Fibroblast of lung (primary cell): ENCODE data around the gene HAUS6. TPM values are rescaled to one million over a fixed set of nuclear protein-coding genes. Genes with fewer than 3 reads are reported as not detected.
A peak's percentile ranks its signal among the peaks of the same experiment; 100 is the strongest.

Source experiments
- DNase-seq, 2 donors: peaks; one replicate each; pipeline versions ENCODE4 v3.0.0 to v3.0.0-alpha.2; 2010; ENCODE audit warnings: low read depth in 2 of 2
- H2AFZ ChIP-seq: 2 replicates; pipeline ENCODE4 v1.5.1; 2012; ENCODE audit warnings: low read length, control low read depth, inconsistent platforms
- H3K27ac ChIP-seq: 2 replicates; pipeline ENCODE4 v1.5.1; 2011; ENCODE audit warnings: low read length, control low read depth; ENCODE audit not compliant: insufficient read depth
- H3K27me3 ChIP-seq: 2 replicates; pipeline ENCODE4 v1.5.1; 2011; ENCODE audit warnings: mild to moderate bottlenecking, low read length; ENCODE audit not compliant: control insufficient read depth, insufficient read depth
- H3K36me3 ChIP-seq: 2 replicates; pipeline ENCODE4 v1.5.1; 2011; ENCODE audit warnings: low read length; ENCODE audit not compliant: control insufficient read depth, insufficient read depth
- H3K4me1 ChIP-seq: 2 replicates; pipeline ENCODE4 v1.5.1; 2011; ENCODE audit warnings: low read length; ENCODE audit not compliant: control insufficient read depth, insufficient read depth; ENCODE audit errors: extremely low read depth
- H3K4me2 ChIP-seq: 2 replicates; pipeline ENCODE4 v1.5.1; 2011; ENCODE audit warnings: low read length, control low read depth; ENCODE audit not compliant: insufficient read depth; ENCODE audit errors: extremely low read depth
- H3K4me3 ChIP-seq, 4 experiments: fragments of 200-600 bp in 1 of 4; sonication (generic) in 1 of 4; replicated peaks in 1 of 4; 2 replicates each; pipeline ENCODE4 v1.5.1; 2011 to 2016; ENCODE audit warnings: low read length in 4 of 4, low read depth in 3 of 4, mild to moderate bottlenecking in 3 of 4, control low read depth in 2 of 4, inconsistent platforms in 1 of 4, mixed read lengths in 1 of 4; ENCODE audit not compliant: insufficient read depth in 1 of 4; ENCODE audit errors: control extremely low read depth in 1 of 4
- H3K79me2 ChIP-seq: 2 replicates; pipeline ENCODE4 v1.5.1; 2012; ENCODE audit warnings: mild to moderate bottlenecking, low read length, inconsistent platforms; ENCODE audit not compliant: control insufficient read depth, insufficient read depth
- H3K9ac ChIP-seq: 2 replicates; pipeline ENCODE4 v1.5.1; 2011; ENCODE audit warnings: mild to moderate bottlenecking, low read length, control low read depth; ENCODE audit not compliant: insufficient read depth
- H3K9me3 ChIP-seq: 2 replicates; pipeline ENCODE4 v1.5.1; 2012; ENCODE audit warnings: low read depth, low read length; ENCODE audit not compliant: control insufficient read depth, insufficient read depth
- H4K20me1 ChIP-seq: 2 replicates; pipeline ENCODE4 v1.5.1; 2011; ENCODE audit warnings: low read length; ENCODE audit not compliant: control insufficient read depth, insufficient read depth; ENCODE audit errors: extremely low read depth
- EZH2 ChIP-seq: IDR thresholded peaks from 2 replicates; pipeline ENCODE4 v1.5.1; 2012; ENCODE audit warnings: low read length, control low read depth, mild to moderate bottlenecking; ENCODE audit errors: missing control alignments
- polyA plus RNA-seq, 2 donors: library from polyadenylated mRNA; depleted of rRNA in 1 of 2; stranded (reverse) in 1 of 2; unstranded in 1 of 2; fragments of >200 nt; gene quantifications; 2 replicates each; pipeline ENCODE4 v1.2.1, GENCODE V29; 2011 to 2012; ENCODE audit warnings: missing spikeins in 1 of 2
- total RNA-seq: library from RNA; depleted of rRNA; stranded (reverse); fragments of >200 nt; gene quantifications from 2 replicates; pipeline ENCODE4 v1.2.1, GENCODE V29; 2014
- TF ChIP-seq, protein P1 (sequence below), 2 donors: IDR thresholded peaks in 1 of 2; conservative IDR thresholded peaks in 1 of 2; 1 replicate in 1 of 2; 2 replicates in 1 of 2; pipeline ENCODE4 v1.5.1; 2011 to 2012; ENCODE audit warnings: low read length in 2 of 2, control low read depth in 1 of 2, inconsistent platforms in 1 of 2, low read depth in 1 of 2, mild to moderate bottlenecking in 1 of 2

HAUS6 gene
- total and polyA plus RNA-seq, 2 donors (not counting 1 experiment from before 2014, with no cell fraction given), result 9.6 to 15.4 TPM

DNA sequence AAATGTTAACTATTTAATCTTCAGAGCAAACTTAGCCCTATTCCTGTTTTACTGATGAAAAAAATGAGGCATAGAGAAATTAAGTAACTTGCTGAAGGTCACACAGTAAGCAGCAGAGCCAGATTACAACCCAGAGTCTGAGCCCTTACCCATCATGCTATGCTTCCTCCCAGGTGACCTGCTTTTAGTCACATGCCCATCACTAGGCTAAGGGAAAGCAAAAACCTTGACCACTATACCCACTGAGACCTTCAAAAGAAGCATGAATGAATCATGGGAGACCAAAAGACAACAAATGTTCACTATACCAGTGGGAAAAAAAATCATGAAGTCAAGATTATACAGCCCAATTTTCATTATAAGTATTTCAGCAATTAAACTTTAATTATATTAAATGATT, 5.3 kb upstream of the HAUS6 start:
- TF ChIP-seq, protein P1, sequence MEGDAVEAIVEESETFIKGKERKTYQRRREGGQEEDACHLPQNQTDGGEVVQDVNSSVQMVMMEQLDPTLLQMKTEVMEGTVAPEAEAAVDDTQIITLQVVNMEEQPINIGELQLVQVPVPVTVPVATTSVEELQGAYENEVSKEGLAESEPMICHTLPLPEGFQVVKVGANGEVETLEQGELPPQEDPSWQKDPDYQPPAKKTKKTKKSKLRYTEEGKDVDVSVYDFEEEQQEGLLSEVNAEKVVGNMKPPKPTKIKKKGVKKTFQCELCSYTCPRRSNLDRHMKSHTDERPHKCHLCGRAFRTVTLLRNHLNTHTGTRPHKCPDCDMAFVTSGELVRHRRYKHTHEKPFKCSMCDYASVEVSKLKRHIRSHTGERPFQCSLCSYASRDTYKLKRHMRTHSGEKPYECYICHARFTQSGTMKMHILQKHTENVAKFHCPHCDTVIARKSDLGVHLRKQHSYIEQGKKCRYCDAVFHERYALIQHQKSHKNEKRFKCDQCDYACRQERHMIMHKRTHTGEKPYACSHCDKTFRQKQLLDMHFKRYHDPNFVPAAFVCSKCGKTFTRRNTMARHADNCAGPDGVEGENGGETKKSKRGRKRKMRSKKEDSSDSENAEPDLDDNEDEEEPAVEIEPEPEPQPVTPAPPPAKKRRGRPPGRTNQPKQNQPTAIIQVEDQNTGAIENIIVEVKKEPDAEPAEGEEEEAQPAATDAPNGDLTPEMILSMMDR (conservative IDR thresholded peaks at IDR 0.05 in 1 of 2, IDR thresholded peaks at IDR 0.05 in 1 of 2; ENCODE audit: low read depth in 1 of 2, low read length in 2 of 2), result no peak
- TF ChIP-seq EZH2, result no peak
- H3K27ac ChIP-seq, result no peak overlapping the region
- no peaks in the 10 kb centered on the region for H3K4me1 ChIP-seq
- H2AFZ ChIP-seq, result no peak overlapping the region
- H3K9ac ChIP-seq, result no peak overlapping the region
- no peaks in the 10 kb centered on the region for H3K79me2 ChIP-seq
- H3K4me2 ChIP-seq, result no peak overlapping the region
- no peak for DNase-seq
- no peak overlapping the region for H3K4me3 ChIP-seq
- no peaks in the 10 kb centered on the region for H3K36me3 ChIP-seq
- no peaks in the 10 kb centered on the region for H3K27me3 ChIP-seq
- H3K9me3 ChIP-seq, result no peaks in the 10 kb centered on the region
- H4K20me1 ChIP-seq, result no peaks in the 10 kb centered on the region

GRCh38 chr9:19104515-19105282, 2.0 kb upstream of the HAUS6 start:
- DNase-seq, result peak in 1 of 2 donors; percentile 37

GRCh38 chr9:19102181-19102630, 498 bp downstream of the HAUS6 start:
- DNase-seq, result no peak
- H3K9ac ChIP-seq, result peak overlapping the region; percentile 53

More at GRCh38 chr9:19104515-19105282, 2.0 kb upstream of the HAUS6 start:
- Histone ChIP-seq H3K4me1 (no peaks in the 10 kb centered on the region), H3K27me3 (no peaks in the 10 kb centered on the region), H3K9ac (no peak overlapping the region), H3K4me2 (no peak overlapping the region), H3K4me3 (no peak overlapping the region), H3K9me3 (no peaks in the 10 kb centered on the region), H2AFZ (no peak overlapping the region), H3K79me2 (peaks cover 25% of the 10 kb centered on the region), H3K36me3 (no peaks in the 10 kb centered on the region), H4K20me1 (no peaks in the 10 kb centered on the region), H3K27ac (no peak overlapping the region)
- TF ChIP-seq EZH2, result no peak
- TF ChIP-seq, protein P1 (conservative IDR thresholded peaks at IDR 0.05 in 1 of 2, IDR thresholded peaks at IDR 0.05 in 1 of 2; ENCODE audit: low read depth in 1 of 2, low read length in 2 of 2), result no peak

More at GRCh38 chr9:19102181-19102630, 498 bp downstream of the HAUS6 start:
- H3K9me3 ChIP-seq, result no peaks in the 10 kb centered on the region
- peak overlapping the region; percentile 58 to 94 (median 74) for H3K4me3 ChIP-seq
- no peak overlapping the region for H2AFZ ChIP-seq
- no peaks in the 10 kb centered on the region for H3K36me3 ChIP-seq
- H3K4me1 ChIP-seq, result no peaks in the 10 kb centered on the region
- H3K79me2 ChIP-seq, result peaks cover 35% of the 10 kb centered on the region
- H3K4me2 ChIP-seq, result peak overlapping the region; percentile 53
- no peaks in the 10 kb centered on the region for H4K20me1 ChIP-seq
- H3K27ac ChIP-seq, result peak overlapping the region; percentile 78
- no peaks in the 10 kb centered on the region for H3K27me3 ChIP-seq
- TF ChIP-seq, protein P1 (conservative IDR thresholded peaks at IDR 0.05 in 1 of 2, IDR thresholded peaks at IDR 0.05 in 1 of 2; ENCODE audit: low read depth in 1 of 2, low read length in 2 of 2), result no peak
- no peak for TF ChIP-seq EZH2
